OCI-LY3 (cell line): Measurements from ENCODE around the gene EPHA8.

Source experiments
- H2AFZ ChIP-seq: fragments of 200-600, 300-600 bp; shearing (Covaris generic); 2 replicates; pipeline ENCODE4 v1.6.0; 2014; ENCODE audit warnings: antibody characterized with exemption, low read depth, low read length
- H3K27ac ChIP-seq: fragments of 200-600, 300-600 bp; sonication (generic); 2 replicates; pipeline ENCODE4 v1.5.1; 2014; ENCODE audit warnings: mild to moderate bottlenecking, low read length, moderate library complexity, mixed read lengths
- H3K27me3 ChIP-seq: fragments of 200-600, 300-600 bp; sonication (generic); 2 replicates; pipeline ENCODE4 v1.6.1; 2014; ENCODE audit warnings: low read depth, low read length, mixed read lengths
- H3K36me3 ChIP-seq: fragments of 200-600, 300-600 bp; sonication (generic); replicated peaks from 2 replicates; pipeline ENCODE3; 2014; ENCODE audit warnings: low read depth, low read length, mixed read lengths
- H3K4me1 ChIP-seq: fragments of 300-600, 200-600 bp; sonication (generic); 2 replicates; pipeline ENCODE4 v1.6.1; 2014; ENCODE audit warnings: low read length, mixed read lengths
- H3K4me2 ChIP-seq: fragments of 200-600, 300-600 bp; sonication (generic); 2 replicates; pipeline ENCODE4 v1.6.1; 2014; ENCODE audit warnings: low read length, mixed read lengths
- H3K4me3 ChIP-seq: fragments of 300-600, 200-600 bp; sonication (generic); 2 replicates; pipeline ENCODE4 v1.5.1; 2014; ENCODE audit warnings: antibody characterized with exemption, mild to moderate bottlenecking, low read length, moderate library complexity
- H3K79me2 ChIP-seq: fragments of 300-600, 200-600 bp; shearing (Covaris generic); 2 replicates; pipeline ENCODE4 v1.6.1; 2014; ENCODE audit warnings: mild to moderate bottlenecking, low read length, mixed read lengths
- H3K9ac ChIP-seq: fragments of 300-600, 200-600 bp; shearing (Covaris generic); 2 replicates; pipeline ENCODE4 v1.6.0; 2014; ENCODE audit warnings: mild to moderate bottlenecking, low read length, moderate library complexity
- H3K9me3 ChIP-seq: fragments of 200-600, 300-600 bp; shearing (Covaris generic); 2 replicates; pipeline ENCODE4 v1.6.1; 2014; ENCODE audit warnings: low read length, mixed read lengths; ENCODE audit not compliant: insufficient read depth
- H4K20me1 ChIP-seq: fragments of 200-600, 300-600 bp; sonication (generic); 2 replicates; pipeline ENCODE4 v1.6.1; 2016; ENCODE audit warnings: low read length, mixed read lengths; ENCODE audit not compliant: insufficient read depth
- EZH2phosphoT487 ChIP-seq: fragments of 200-600 bp; shearing (Covaris generic); IDR thresholded peaks from 2 replicates; pipeline ENCODE4 v1.6.1; 2018; ENCODE audit warnings: antibody characterized with exemption, mixed run types, low read depth
- TF ChIP-seq, protein P1 (sequence below): fragments of 200-600, 300-600 bp; sonication (generic); IDR thresholded peaks from 2 replicates; pipeline ENCODE4 v1.5.1; 2014; ENCODE audit warnings: antibody characterized with exemption, low read length, low read depth

EPHA8 gene

DNA sequence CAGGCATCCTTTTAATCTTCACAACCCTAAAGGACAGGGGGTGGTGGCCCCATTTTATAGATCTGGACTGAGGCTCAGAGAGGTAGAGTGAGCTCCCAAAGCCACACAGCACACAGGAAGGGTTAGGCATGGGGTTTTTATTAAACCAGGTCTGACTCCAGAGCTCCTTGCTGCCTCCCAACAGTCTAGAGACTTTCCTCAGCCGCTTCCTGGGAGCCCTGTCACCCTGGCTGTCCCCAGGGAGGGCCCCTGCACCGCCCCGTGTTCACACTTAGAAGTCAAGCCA, 8.0 kb upstream of the EPHA8 start:
- Histone ChIP-seq H2AFZ (no peak overlapping the region), H3K27me3 (no peaks in the 10 kb centered on the region), H3K9ac (no peak overlapping the region), H3K9me3 (no peaks in the 10 kb centered on the region), H3K4me2 (no peak overlapping the region), H3K79me2 (no peaks in the 10 kb centered on the region), H3K4me3 (no peak overlapping the region), H3K27ac (no peak overlapping the region), H3K4me1 (no peaks in the 10 kb centered on the region), H4K20me1 (no peaks in the 10 kb centered on the region), H3K36me3 (no peaks in the 10 kb centered on the region)
- TF ChIP-seq, protein P1, sequence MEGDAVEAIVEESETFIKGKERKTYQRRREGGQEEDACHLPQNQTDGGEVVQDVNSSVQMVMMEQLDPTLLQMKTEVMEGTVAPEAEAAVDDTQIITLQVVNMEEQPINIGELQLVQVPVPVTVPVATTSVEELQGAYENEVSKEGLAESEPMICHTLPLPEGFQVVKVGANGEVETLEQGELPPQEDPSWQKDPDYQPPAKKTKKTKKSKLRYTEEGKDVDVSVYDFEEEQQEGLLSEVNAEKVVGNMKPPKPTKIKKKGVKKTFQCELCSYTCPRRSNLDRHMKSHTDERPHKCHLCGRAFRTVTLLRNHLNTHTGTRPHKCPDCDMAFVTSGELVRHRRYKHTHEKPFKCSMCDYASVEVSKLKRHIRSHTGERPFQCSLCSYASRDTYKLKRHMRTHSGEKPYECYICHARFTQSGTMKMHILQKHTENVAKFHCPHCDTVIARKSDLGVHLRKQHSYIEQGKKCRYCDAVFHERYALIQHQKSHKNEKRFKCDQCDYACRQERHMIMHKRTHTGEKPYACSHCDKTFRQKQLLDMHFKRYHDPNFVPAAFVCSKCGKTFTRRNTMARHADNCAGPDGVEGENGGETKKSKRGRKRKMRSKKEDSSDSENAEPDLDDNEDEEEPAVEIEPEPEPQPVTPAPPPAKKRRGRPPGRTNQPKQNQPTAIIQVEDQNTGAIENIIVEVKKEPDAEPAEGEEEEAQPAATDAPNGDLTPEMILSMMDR = no peak
- TF ChIP-seq EZH2phosphoT487 = no peak

DNA sequence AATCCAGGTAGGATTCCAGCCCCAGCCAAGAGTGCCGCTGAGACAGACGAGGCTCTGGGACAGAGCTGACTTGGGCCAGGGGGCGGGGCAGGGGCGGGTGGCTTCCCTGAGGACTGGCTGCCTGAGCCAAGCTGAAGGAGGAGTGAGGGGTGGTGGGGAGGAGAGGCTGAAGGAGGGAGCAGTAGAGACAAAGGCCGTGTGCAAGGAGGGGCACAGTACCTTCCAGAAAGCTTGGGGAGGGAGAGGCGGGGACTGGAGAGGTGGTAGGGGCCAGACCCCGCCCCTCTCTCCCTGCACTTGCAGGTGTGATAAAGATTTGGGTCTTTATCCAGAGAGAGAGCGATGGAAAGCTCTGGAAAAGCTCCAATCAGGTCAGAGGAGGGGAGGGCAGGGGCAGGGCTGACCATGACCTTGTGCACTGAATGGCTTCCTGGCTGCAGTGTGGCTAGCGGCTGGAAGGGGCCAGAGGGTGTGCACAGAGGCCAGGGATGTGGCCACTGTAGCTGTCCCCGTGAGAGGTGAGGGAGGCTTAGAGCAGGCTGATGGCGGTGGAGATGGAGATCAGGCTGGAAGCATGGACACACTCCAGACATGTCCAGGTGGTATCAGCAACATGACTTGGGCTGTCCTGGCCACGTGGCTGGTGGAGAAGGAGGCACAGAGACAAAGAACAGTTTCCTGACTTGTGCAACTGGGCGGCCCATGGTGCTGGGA, 6.7 kb upstream of the EPHA8 start:
- H3K36me3 ChIP-seq = no peaks in the 10 kb centered on the region
- no peak overlapping the region for H3K9ac ChIP-seq
- H3K9me3 ChIP-seq = no peaks in the 10 kb centered on the region
- no peak overlapping the region for H3K27ac ChIP-seq
- H3K79me2 ChIP-seq = no peaks in the 10 kb centered on the region
- H3K27me3 ChIP-seq = no peaks in the 10 kb centered on the region
- H3K4me1 ChIP-seq = no peaks in the 10 kb centered on the region
- H4K20me1 ChIP-seq = no peaks in the 10 kb centered on the region
- H3K4me2 ChIP-seq = no peak overlapping the region
- no peak overlapping the region for H3K4me3 ChIP-seq
- H2AFZ ChIP-seq = no peak overlapping the region
- TF ChIP-seq, protein P1 = no peak
- no peak for TF ChIP-seq EZH2phosphoT487

DNA sequence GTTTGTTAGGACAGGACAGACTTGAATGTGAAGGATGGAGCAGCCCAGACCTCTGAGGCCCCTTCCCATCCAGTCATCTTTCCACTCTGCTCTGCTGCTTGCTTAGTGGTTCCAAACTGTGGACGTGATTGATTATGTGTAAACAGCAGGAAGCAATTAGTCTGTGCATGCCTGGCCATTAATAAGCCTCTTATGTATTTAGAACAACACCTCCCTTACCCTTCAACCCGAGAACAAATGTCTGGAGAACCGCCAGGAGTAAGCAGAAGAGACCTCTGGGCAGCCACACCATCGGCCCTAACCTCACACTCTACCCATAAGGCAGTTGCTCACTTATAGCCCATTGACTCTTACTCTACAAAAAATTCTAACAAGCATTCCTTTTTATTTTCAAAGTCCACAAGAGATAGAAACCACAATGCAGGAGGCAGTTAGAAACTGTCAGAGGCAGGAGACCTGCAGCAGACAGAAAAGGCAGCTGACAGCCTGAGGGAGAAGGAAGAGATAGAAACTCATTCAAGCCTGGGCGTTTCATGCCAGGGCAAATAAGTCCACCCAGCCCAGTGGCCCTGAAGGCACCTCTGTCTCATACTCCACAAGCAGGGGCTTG, 5.8 kb upstream of the EPHA8 start:
- TF ChIP-seq EZH2phosphoT487 = no peak
- TF ChIP-seq, protein P1 = no peak
- Histone ChIP-seq H3K4me3 (no peak overlapping the region), H3K4me2 (no peak overlapping the region), H3K4me1 (no peaks in the 10 kb centered on the region), H3K27me3 (no peaks in the 10 kb centered on the region), H3K79me2 (no peaks in the 10 kb centered on the region), H3K9me3 (no peaks in the 10 kb centered on the region), H2AFZ (no peak overlapping the region), H4K20me1 (no peaks in the 10 kb centered on the region), H3K9ac (no peak overlapping the region), H3K27ac (no peak overlapping the region), H3K36me3 (no peaks in the 10 kb centered on the region)

DNA sequence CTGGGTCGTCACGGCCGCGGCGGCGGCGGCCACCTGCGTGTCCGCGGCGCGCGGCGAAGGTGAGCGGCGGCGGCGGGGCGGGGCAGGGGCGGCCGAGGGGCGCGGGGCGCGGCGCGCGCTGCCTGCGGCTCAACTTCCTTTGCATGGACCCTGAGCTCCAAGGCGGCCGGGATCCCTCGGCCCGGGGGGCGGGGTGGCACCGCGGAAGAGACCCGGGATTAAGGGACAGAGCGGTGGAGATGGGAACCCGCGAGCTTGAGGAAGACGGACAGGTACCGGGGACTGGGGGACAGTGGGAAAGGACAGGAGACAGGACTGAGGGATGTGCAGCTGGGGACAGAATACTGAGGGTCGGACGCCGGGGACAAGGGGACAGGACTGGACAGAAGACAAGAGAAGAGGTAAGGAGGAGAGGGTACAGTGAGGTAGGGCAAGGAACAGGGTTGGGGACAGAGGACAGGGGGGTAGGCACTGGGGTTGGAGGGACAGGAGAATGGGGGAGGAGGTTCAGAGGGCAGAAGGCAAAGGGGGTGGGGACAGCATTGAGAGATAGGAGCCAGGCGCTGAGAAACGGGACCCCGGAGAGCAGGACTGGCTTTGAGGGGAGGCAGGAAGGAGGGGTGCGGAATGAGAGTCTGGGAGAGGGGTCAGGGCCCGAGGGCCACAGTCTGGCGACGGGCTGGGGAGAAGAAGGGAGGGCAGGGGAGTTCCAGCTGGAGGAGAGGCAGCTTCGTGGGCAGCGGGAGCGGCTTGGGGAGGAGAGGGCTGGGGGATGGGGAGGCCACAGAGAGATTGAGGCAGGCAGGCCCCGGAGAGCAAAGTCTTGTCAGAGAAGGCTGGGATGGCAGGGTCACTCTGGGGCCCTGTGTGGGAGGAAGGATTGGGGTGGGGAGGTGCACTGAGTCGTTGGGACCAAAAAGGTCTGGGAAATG, 648 bp downstream of the EPHA8 start:
- Histone ChIP-seq H3K4me3 (no peak overlapping the region), H3K9ac (no peak overlapping the region), H3K27me3 (no peaks in the 10 kb centered on the region), H3K4me1 (no peaks in the 10 kb centered on the region), H3K27ac (no peak overlapping the region), H3K79me2 (no peaks in the 10 kb centered on the region), H3K36me3 (no peaks in the 10 kb centered on the region), H2AFZ (no peak overlapping the region), H3K4me2 (no peak overlapping the region), H3K9me3 (no peaks in the 10 kb centered on the region), H4K20me1 (no peaks in the 10 kb centered on the region)
- TF ChIP-seq, protein P1 = no peak
- no peak for TF ChIP-seq EZH2phosphoT487
